Measurements from ENCODE around the gene THEM4.

THEM4 gene

GRCh38 chr1:151936653-151937052 is 27.3 kb upstream of the THEM4 start:
- Histone ChIP-seq H3K18ac (ENCODE audit: low read length) (no peak overlapping the region), H3K56ac (ENCODE audit: low read length) (no peak overlapping the region), H3K36me3 (ENCODE audit: control insufficient read depth, insufficient read depth, low read length) (no peaks in the 10 kb centered on the region), H3K23ac (ENCODE audit: low read length) (no peak overlapping the region), H4K5ac (ENCODE audit: low read length) (no peak overlapping the region), H3K79me1 (ENCODE audit: low read length) (no peaks in the 10 kb centered on the region), H2BK5ac (ENCODE audit: low read length) (no peak overlapping the region), H3K79me2 (ENCODE audit: control insufficient read depth, insufficient read depth, low read length) (no peaks in the 10 kb centered on the region), H3K4me3 (ENCODE audit: low read length) (no peak overlapping the region), H3K4ac (ENCODE audit: low read depth, low read length) (no peak overlapping the region), H3K27me3 (ENCODE audit: insufficient read depth, low read length, poor library complexity) (no peaks in the 10 kb centered on the region), H3K4me2 (ENCODE audit: low read length) (no peak overlapping the region), H3K4me1 (ENCODE audit: control insufficient read depth, low read depth, low read length) (peaks cover 4% of the 10 kb centered on the region), H2AK5ac (ENCODE audit: low read length) (no peak overlapping the region), H3K27ac (ENCODE audit: low read depth, low read length) (no peak overlapping the region), H3K9ac (ENCODE audit: low read length) (no peak overlapping the region), H4K8ac (ENCODE audit: low read depth, low read length) (no peak overlapping the region), H2BK120ac (ENCODE audit: low read depth, low read length) (no peak overlapping the region), H2BK15ac (replicated peaks; ENCODE audit: low read depth) (no peak overlapping the region)
- peak; percentile 97 for DNase-seq
- WGBS (ENCODE audit: extremely low coverage, insufficient coverage, low lambda C conversion rate): 100% methylated on average over 2 of the region's 7 CpGs

- Histone ChIP-seq H3K9ac (ENCODE audit: low read length) (no peak overlapping the region), H2AK5ac (ENCODE audit: low read length) (no peak overlapping the region), H2BK5ac (ENCODE audit: low read length) (no peak overlapping the region), H2BK120ac (ENCODE audit: low read depth, low read length) (no peak overlapping the region), H3K4me2 (ENCODE audit: low read length) (no peak overlapping the region), H3K27me3 (ENCODE audit: insufficient read depth, low read length, poor library complexity) (no peaks in the 10 kb centered on the region), H3K79me1 (ENCODE audit: low read length) (no peaks in the 10 kb centered on the region), H3K4ac (ENCODE audit: low read depth, low read length) (no peak overlapping the region), H3K56ac (ENCODE audit: low read length) (no peak overlapping the region), H4K5ac (ENCODE audit: low read length) (no peak overlapping the region), H3K36me3 (ENCODE audit: control insufficient read depth, insufficient read depth, low read length) (no peaks in the 10 kb centered on the region), H3K79me2 (ENCODE audit: control insufficient read depth, insufficient read depth, low read length) (no peaks in the 10 kb centered on the region), H4K8ac (ENCODE audit: low read depth, low read length) (no peak overlapping the region), H3K27ac (ENCODE audit: low read depth, low read length) (no peak overlapping the region), H3K18ac (ENCODE audit: low read length) (no peak overlapping the region), H3K4me3 (ENCODE audit: low read length) (no peak overlapping the region), H3K4me1 (ENCODE audit: control insufficient read depth, low read depth, low read length) (peaks cover 4% of the 10 kb centered on the region), H2BK15ac (replicated peaks; ENCODE audit: low read depth) (no peak overlapping the region), H3K23ac (ENCODE audit: low read length) (no peak overlapping the region)
- WGBS (ENCODE audit: extremely low coverage, insufficient coverage, low lambda C conversion rate): 67% methylated on average over 1 of the region's 2 CpGs
- no peak for DNase-seq
Observed at GRCh38 chr1:151935894-151936602, 26.7 kb upstream of the THEM4 start.

GRCh38 chr1:151935154-151935553 is 25.8 kb upstream of the THEM4 start:
- no CpG with 5 or more reads among the region's 3 CpGs for WGBS (ENCODE audit: extremely low coverage, insufficient coverage, low lambda C conversion rate)
- no peaks in the 10 kb centered on the region for H3K36me3 ChIP-seq (ENCODE audit: control insufficient read depth, insufficient read depth, low read length)
- H3K4me2 ChIP-seq (ENCODE audit: low read length): no peak overlapping the region
- H4K8ac ChIP-seq (ENCODE audit: low read depth, low read length): no peak overlapping the region
- no peak overlapping the region for H3K18ac ChIP-seq (ENCODE audit: low read length)
- H2BK120ac ChIP-seq (ENCODE audit: low read depth, low read length): no peak overlapping the region
- peak overlapping the region; percentile 57 for H3K56ac ChIP-seq (ENCODE audit: low read length)
- peaks cover 4% of the 10 kb centered on the region for H3K4me1 ChIP-seq (ENCODE audit: control insufficient read depth, low read depth, low read length)
- no peak overlapping the region for H2AK5ac ChIP-seq (ENCODE audit: low read length)
- no peak overlapping the region for H3K4ac ChIP-seq (ENCODE audit: low read depth, low read length)
- H3K23ac ChIP-seq (ENCODE audit: low read length): no peak overlapping the region
- H2BK5ac ChIP-seq (ENCODE audit: low read length): no peak overlapping the region
- no peak overlapping the region for H3K27ac ChIP-seq (ENCODE audit: low read depth, low read length)
- no peaks in the 10 kb centered on the region for H3K27me3 ChIP-seq (ENCODE audit: insufficient read depth, low read length, poor library complexity)
- no peaks in the 10 kb centered on the region for H3K79me1 ChIP-seq (ENCODE audit: low read length)
- no peak overlapping the region for H3K4me3 ChIP-seq (ENCODE audit: low read length)
- peak overlapping the region; percentile 9 for H3K9ac ChIP-seq (ENCODE audit: low read length)
- peak overlapping the region; percentile 47 for H2BK15ac ChIP-seq (replicated peaks; ENCODE audit: low read depth)
- no peak overlapping the region for H4K5ac ChIP-seq (ENCODE audit: low read length)
- no peaks in the 10 kb centered on the region for H3K79me2 ChIP-seq (ENCODE audit: control insufficient read depth, insufficient read depth, low read length)
- DNase-seq: peak; percentile 36

- peak; percentile 82 for DNase-seq
- no peak overlapping the region for H2BK5ac ChIP-seq (ENCODE audit: low read length)
- H3K4me3 ChIP-seq (ENCODE audit: low read length): no peak overlapping the region
- no peak overlapping the region for H3K4ac ChIP-seq (ENCODE audit: low read depth, low read length)
- H3K56ac ChIP-seq (ENCODE audit: low read length): no peak overlapping the region
- H3K27me3 ChIP-seq (ENCODE audit: insufficient read depth, low read length, poor library complexity): no peaks in the 10 kb centered on the region
- H3K18ac ChIP-seq (ENCODE audit: low read length): no peak overlapping the region
- H2BK15ac ChIP-seq (replicated peaks; ENCODE audit: low read depth): no peak overlapping the region
- no peak overlapping the region for H3K9ac ChIP-seq (ENCODE audit: low read length)
- no peak overlapping the region for H3K23ac ChIP-seq (ENCODE audit: low read length)
- H2BK120ac ChIP-seq (ENCODE audit: low read depth, low read length): no peak overlapping the region
- WGBS (ENCODE audit: extremely low coverage, insufficient coverage, low lambda C conversion rate): no CpG with 5 or more reads among the region's 3 CpGs
- peaks cover 4% of the 10 kb centered on the region for H3K4me1 ChIP-seq (ENCODE audit: control insufficient read depth, low read depth, low read length)
- no peaks in the 10 kb centered on the region for H3K79me1 ChIP-seq (ENCODE audit: low read length)
- H4K8ac ChIP-seq (ENCODE audit: low read depth, low read length): no peak overlapping the region
- H4K5ac ChIP-seq (ENCODE audit: low read length): no peak overlapping the region
- H3K36me3 ChIP-seq (ENCODE audit: control insufficient read depth, insufficient read depth, low read length): no peaks in the 10 kb centered on the region
- no peak overlapping the region for H2AK5ac ChIP-seq (ENCODE audit: low read length)
- H3K4me2 ChIP-seq (ENCODE audit: low read length): no peak overlapping the region
- H3K27ac ChIP-seq (ENCODE audit: low read depth, low read length): no peak overlapping the region
- no peaks in the 10 kb centered on the region for H3K79me2 ChIP-seq (ENCODE audit: control insufficient read depth, insufficient read depth, low read length)
Observed at GRCh38 chr1:151934048-151934493, 24.8 kb upstream of the THEM4 start.

- no peaks in the 10 kb centered on the region for H3K79me1 ChIP-seq (ENCODE audit: low read length)
- H3K4ac ChIP-seq (ENCODE audit: low read depth, low read length): no peak overlapping the region
- H3K4me1 ChIP-seq (ENCODE audit: control insufficient read depth, low read depth, low read length): no peaks in the 10 kb centered on the region
- H3K23ac ChIP-seq (ENCODE audit: low read length): no peak overlapping the region
- no peaks in the 10 kb centered on the region for H3K36me3 ChIP-seq (ENCODE audit: control insufficient read depth, insufficient read depth, low read length)
- no peak overlapping the region for H2AK5ac ChIP-seq (ENCODE audit: low read length)
- H3K4me3 ChIP-seq (ENCODE audit: low read length): no peak overlapping the region
- no peak overlapping the region for H3K56ac ChIP-seq (ENCODE audit: low read length)
- H3K18ac ChIP-seq (ENCODE audit: low read length): peak overlapping the region; percentile 18
- H3K9ac ChIP-seq (ENCODE audit: low read length): no peak overlapping the region
- H4K8ac ChIP-seq (ENCODE audit: low read depth, low read length): no peak overlapping the region
- H2BK120ac ChIP-seq (ENCODE audit: low read depth, low read length): no peak overlapping the region
- H3K27me3 ChIP-seq (ENCODE audit: insufficient read depth, low read length, poor library complexity): no peaks in the 10 kb centered on the region
- no peaks in the 10 kb centered on the region for H3K79me2 ChIP-seq (ENCODE audit: control insufficient read depth, insufficient read depth, low read length)
- H3K27ac ChIP-seq (ENCODE audit: low read depth, low read length): no peak overlapping the region
- H2BK15ac ChIP-seq (replicated peaks; ENCODE audit: low read depth): no peak overlapping the region
- no CpG with 5 or more reads among the region's 1 CpG for WGBS (ENCODE audit: extremely low coverage, insufficient coverage, low lambda C conversion rate)
- H3K4me2 ChIP-seq (ENCODE audit: low read length): no peak overlapping the region
- H2BK5ac ChIP-seq (ENCODE audit: low read length): no peak overlapping the region
- DNase-seq: peak; percentile 89
- no peak overlapping the region for H4K5ac ChIP-seq (ENCODE audit: low read length)
Observed at GRCh38 chr1:151924691-151925587, 15.6 kb upstream of the THEM4 start.
